22Rv1 (cell line): ENCODE results near the gene FGF13.

Experiments used
- H3K27ac ChIP-seq: fragments of 450-650 bp; 2 replicates; pipeline ENCODE4 v1.5.1; 2017
- ZFX ChIP-seq: fragments of 450-650 bp; IDR thresholded peaks from 2 replicates; pipeline ENCODE4 v1.6.1; 2017; ENCODE audit warnings: antibody characterized with exemption, borderline replicate concordance
- TF ChIP-seq, protein P1 (sequence below): fragments of 450-650 bp; IDR thresholded peaks from 2 replicates; pipeline ENCODE4 v1.5.1; 2017; ENCODE audit warnings: mild to moderate bottlenecking

The FGF13 gene

DNA sequence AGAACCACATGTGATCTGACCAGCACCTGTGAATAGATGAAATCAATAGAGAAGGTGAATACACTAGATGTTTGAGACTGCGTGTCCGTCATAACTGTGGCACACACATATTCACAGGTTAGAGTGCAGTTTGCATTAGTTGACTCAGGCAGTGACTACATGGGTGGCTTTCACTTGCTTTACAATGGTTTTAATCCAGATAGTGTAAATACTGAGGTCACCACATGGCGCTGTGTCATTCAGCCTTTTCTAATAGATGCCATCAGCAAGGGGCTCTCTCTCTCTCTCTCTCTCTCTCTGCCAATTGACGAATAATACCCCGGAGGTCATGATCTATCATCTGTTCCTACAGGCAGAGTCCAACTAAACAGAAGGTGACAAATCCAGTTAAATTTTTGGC, 30.7 kb upstream of the FGF13 start:
- TF ChIP-seq, protein P1, sequence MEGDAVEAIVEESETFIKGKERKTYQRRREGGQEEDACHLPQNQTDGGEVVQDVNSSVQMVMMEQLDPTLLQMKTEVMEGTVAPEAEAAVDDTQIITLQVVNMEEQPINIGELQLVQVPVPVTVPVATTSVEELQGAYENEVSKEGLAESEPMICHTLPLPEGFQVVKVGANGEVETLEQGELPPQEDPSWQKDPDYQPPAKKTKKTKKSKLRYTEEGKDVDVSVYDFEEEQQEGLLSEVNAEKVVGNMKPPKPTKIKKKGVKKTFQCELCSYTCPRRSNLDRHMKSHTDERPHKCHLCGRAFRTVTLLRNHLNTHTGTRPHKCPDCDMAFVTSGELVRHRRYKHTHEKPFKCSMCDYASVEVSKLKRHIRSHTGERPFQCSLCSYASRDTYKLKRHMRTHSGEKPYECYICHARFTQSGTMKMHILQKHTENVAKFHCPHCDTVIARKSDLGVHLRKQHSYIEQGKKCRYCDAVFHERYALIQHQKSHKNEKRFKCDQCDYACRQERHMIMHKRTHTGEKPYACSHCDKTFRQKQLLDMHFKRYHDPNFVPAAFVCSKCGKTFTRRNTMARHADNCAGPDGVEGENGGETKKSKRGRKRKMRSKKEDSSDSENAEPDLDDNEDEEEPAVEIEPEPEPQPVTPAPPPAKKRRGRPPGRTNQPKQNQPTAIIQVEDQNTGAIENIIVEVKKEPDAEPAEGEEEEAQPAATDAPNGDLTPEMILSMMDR: no peak
- no peak for TF ChIP-seq ZFX
- H3K27ac ChIP-seq: no peak overlapping the region

DNA sequence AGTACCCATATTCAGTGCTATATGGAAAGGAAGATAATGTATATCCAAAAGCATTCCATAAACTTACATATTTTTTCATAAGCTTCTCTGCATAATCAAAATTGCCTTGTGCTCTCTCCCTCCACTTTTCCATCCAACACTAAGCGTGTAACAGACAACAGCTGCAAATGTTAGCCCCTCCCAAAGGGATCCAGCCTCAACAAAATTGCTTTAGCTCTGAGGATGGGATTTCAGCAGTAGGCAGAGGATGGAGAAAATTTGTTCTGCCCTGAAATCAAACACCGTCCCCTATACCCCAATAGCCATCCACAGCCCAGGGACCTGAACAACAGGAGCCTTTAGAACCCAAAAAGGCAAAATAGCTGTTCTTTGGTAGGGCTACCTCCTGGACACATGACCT, 28.8 kb upstream of the FGF13 start:
- no peak for TF ChIP-seq ZFX
- TF ChIP-seq, protein P1: no peak
- no peak overlapping the region for H3K27ac ChIP-seq

DNA sequence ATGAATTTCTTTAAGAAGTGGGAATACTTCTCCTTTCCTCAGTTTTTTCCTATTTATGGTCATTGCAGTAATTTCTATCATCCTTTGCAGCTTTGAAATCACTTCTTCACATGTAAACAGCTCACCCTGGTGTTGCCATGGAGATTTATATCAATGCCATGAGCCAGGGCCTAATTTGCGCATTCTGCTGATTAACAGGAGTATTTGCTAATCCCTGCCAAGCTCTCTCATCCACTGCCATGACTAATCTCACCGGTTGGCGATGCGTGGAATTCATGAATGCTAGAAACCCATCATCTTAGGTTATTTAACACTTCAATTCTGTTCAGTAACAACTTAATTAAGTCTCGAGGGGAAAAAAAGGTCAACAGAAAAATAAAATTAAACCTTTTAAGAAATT, 11.8 kb upstream of the FGF13 start:
- H3K27ac ChIP-seq: no peak overlapping the region
- TF ChIP-seq, protein P1: no peak
- TF ChIP-seq ZFX: no peak

DNA sequence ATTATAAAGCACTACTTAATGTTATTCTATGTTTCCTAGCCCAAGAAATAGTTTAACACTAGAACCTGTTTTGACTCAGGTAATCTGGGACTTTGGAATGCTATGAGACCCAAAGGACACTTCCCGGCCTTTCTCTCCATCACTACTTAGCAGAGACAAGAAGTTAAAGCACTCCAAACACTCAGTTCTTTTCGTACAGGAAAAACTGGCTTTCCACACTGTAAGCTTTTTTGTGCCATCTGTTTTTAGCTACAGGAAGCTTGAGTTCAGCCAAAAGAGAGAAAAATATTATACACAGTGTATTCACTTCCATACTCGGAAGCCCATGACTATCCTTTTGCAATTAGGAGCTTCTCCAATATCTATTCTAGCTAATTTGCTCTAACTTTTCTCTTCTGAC, 7.9 kb upstream of the FGF13 start:
- TF ChIP-seq ZFX: no peak
- TF ChIP-seq, protein P1: no peak
- H3K27ac ChIP-seq: no peak overlapping the region

DNA sequence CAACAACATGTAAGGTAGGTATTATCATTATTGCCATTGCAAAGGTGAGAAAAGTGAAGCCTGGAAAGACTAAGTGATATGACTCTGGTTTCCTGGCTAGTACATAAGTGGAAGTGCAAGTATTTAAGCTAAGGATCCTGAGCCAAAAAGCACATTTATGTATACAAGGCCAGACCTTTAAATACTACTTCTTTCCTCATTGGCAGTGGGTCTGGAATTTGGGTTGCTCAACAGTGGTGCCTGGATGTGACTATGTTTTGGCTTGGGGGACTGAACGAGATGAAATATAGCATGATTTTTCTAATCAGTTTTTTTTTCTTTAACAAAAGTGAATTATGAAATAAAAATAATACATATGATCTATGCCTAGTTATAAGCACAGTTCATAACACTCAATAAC, 7.4 kb upstream of the FGF13 start:
- TF ChIP-seq, protein P1: no peak
- no peak for TF ChIP-seq ZFX
- H3K27ac ChIP-seq: no peak overlapping the region

DNA sequence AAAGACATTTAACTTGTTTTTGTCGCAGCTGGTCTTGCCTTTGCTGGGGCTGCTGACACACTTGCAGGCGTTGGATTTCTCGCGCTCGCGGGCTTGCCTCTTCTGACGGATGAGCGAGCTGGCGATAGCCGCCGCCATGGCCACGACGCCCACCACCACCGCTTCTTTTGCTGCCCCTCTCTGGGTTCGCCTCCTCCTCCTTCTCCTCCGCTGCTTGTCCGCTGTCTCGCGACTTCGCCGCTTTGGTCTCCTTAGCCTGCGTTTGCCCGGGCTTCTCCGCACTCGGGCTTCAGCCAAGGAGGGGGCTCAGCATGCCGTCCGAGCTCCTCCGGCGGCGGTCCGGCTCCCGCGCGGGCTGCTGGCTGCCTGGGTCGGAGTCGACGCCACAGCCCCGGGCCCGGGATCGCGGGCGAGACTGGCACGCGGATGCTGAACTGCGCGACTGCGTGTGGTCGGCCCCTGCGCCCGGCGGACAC, 613 bp downstream of the FGF13 start:
- TF ChIP-seq, protein P1: no peak
- TF ChIP-seq ZFX: no peak

DNA sequence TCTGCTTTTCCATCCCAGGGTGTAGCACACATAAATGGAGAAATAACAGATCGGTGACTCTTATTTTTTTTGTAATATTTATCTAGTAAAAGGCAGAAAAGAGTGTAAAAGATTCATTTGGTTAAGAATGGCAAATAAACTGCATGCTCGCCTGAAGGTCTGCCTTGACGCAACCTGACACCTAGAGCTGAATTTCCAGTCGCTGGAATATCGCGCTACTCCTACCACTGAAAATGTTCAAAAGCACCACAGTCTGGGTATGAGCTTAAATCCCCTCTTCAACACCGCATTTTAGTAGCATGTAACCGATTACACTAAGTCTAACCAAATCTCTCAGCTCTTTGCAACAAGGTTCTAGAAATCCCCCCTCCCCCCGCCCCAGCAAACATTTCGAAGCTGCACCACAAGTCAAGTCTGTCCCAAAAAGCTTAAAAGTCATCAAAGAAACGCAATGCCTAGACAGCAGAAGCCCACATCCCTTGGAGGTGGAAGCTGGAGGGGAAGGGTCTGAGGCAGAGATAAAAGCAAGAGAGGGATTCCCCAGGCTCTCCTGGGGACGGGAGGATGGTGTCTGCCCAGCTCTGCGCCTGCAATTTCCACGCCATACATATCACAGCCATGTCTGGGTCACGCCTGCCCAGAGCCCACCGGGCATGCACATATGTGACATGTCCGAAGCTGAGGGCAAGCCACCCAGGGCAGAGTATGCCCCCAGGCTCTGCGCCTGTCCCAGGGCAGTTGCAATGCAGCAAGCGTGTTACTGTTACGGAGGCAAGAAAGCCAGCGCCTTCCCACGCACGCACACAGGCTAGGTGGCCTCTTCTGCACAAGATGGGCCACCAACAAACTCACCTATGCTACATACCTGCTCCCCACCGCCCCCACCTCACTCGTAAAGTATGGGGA, 1.4 kb downstream of the FGF13 start:
- TF ChIP-seq, protein P1: no peak
- TF ChIP-seq ZFX: no peak
- H3K27ac ChIP-seq: no peak overlapping the region

More for the DNA sequence above, 613 bp downstream of the FGF13 start:
- H3K27ac ChIP-seq: no peak overlapping the region
